WERI-Rb-1 (cell line): ENCODE data around the gene AKAP6.

Experiments used
- DNase-seq: peaks from one replicate; pipeline ENCODE4 v3.0.0-alpha.2; 2020
- H3K27ac ChIP-seq: fragments of 250-450 bp; sonication (Bioruptor Pico); 2 replicates; pipeline ENCODE4 v1.5.1; 2020; ENCODE audit warnings: mild to moderate bottlenecking, moderate library complexity
- H3K27me3 ChIP-seq: fragments of 250-450 bp; sonication (Bioruptor Pico); 2 replicates; pipeline ENCODE4 v1.5.1; 2021; ENCODE audit warnings: mild to moderate bottlenecking, low read depth, moderate library complexity; ENCODE audit not compliant: insufficient read depth, severe bottlenecking
- H3K36me3 ChIP-seq: fragments of 250-450 bp; sonication (Bioruptor Pico); 2 replicates; pipeline ENCODE4 v1.5.1; 2020; ENCODE audit warnings: mild to moderate bottlenecking, moderate library complexity
- H3K4me3 ChIP-seq: 2 replicates; pipeline ENCODE4 v1.5.1; 2011; ENCODE audit warnings: low read depth, mild to moderate bottlenecking, control low read depth, low read length
- H3K9me3 ChIP-seq: fragments of 250-450 bp; sonication (Bioruptor Pico); 2 replicates; pipeline ENCODE4 v1.5.1; 2021; ENCODE audit warnings: mild to moderate bottlenecking, moderate library complexity; ENCODE audit not compliant: severe bottlenecking
- TF ChIP-seq, protein P1 (sequence below): IDR thresholded peaks from 2 replicates; pipeline ENCODE4 v1.5.1; 2011; ENCODE audit warnings: low read depth, mild to moderate bottlenecking, control low read depth, inconsistent platforms, low read length

The AKAP6 gene

GRCh38 chr14:32694795-32695449, 365.8 kb downstream of the AKAP6 start:
- Histone ChIP-seq H3K36me3 (no peaks in the 10 kb centered on the region), H3K27ac (no peak overlapping the region), H3K27me3 (no peaks in the 10 kb centered on the region), H3K4me3 (no peak overlapping the region), H3K9me3 (no peaks in the 10 kb centered on the region)
- TF ChIP-seq, protein P1, sequence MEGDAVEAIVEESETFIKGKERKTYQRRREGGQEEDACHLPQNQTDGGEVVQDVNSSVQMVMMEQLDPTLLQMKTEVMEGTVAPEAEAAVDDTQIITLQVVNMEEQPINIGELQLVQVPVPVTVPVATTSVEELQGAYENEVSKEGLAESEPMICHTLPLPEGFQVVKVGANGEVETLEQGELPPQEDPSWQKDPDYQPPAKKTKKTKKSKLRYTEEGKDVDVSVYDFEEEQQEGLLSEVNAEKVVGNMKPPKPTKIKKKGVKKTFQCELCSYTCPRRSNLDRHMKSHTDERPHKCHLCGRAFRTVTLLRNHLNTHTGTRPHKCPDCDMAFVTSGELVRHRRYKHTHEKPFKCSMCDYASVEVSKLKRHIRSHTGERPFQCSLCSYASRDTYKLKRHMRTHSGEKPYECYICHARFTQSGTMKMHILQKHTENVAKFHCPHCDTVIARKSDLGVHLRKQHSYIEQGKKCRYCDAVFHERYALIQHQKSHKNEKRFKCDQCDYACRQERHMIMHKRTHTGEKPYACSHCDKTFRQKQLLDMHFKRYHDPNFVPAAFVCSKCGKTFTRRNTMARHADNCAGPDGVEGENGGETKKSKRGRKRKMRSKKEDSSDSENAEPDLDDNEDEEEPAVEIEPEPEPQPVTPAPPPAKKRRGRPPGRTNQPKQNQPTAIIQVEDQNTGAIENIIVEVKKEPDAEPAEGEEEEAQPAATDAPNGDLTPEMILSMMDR = no peak
- DNase-seq = no peak

- no peaks in the 10 kb centered on the region for H3K9me3 ChIP-seq
- no peak for DNase-seq
- no peak overlapping the region for H3K4me3 ChIP-seq
- H3K27ac ChIP-seq = no peak overlapping the region
- TF ChIP-seq, protein P1 = no peak
- no peaks in the 10 kb centered on the region for H3K27me3 ChIP-seq
- H3K36me3 ChIP-seq = no peaks in the 10 kb centered on the region
These were observed 367.4 kb downstream of the AKAP6 start for GRCh38 chr14:32696325-32697091.

DNA sequence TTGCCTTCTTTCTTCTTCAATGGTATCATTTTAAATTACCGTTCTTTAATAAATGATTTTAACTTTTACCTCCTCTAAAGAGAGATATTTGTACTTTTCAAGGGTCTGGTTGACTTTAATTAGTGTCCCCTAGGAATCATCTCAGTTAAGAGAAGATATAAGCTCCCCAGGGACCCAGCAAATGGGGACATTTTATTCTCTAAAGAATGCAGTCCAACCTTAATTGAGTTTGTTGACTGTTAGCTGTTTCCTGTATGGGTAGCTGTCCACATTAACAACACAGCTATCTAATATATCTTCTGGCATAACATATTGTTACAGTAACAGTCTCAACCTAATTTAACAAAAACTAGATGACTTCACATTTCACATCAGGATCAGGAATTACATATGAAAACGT, 368.0 kb downstream of the AKAP6 start:
- no peak for DNase-seq
- H3K4me3 ChIP-seq = no peak overlapping the region
- no peak overlapping the region for H3K27ac ChIP-seq
- TF ChIP-seq, protein P1 = no peak
- no peaks in the 10 kb centered on the region for H3K27me3 ChIP-seq
- H3K9me3 ChIP-seq = no peaks in the 10 kb centered on the region
- H3K36me3 ChIP-seq = no peaks in the 10 kb centered on the region

DNA sequence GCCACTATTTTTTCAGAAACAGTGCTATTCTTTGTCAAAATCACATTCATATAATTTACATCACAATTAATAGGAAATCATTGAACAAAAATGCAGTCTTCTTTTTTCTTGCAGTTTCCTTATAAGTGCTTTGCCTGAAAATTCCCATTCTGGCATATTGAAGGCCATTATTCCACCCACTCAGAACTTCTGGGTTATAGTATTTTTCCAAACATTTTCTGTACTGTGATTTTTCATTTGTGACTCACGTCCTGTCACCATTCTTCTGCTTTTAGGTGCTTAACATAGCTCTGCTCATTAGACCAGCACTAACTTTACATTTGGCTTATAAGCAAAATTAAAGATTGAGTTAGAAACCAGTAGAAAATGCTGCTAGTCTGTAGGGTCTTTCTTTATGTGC, 368.6 kb downstream of the AKAP6 start:
- Histone ChIP-seq H3K27ac (no peak overlapping the region), H3K27me3 (no peaks in the 10 kb centered on the region), H3K9me3 (no peaks in the 10 kb centered on the region), H3K4me3 (no peak overlapping the region), H3K36me3 (no peaks in the 10 kb centered on the region)
- TF ChIP-seq, protein P1 = no peak
- no peak for DNase-seq

DNA sequence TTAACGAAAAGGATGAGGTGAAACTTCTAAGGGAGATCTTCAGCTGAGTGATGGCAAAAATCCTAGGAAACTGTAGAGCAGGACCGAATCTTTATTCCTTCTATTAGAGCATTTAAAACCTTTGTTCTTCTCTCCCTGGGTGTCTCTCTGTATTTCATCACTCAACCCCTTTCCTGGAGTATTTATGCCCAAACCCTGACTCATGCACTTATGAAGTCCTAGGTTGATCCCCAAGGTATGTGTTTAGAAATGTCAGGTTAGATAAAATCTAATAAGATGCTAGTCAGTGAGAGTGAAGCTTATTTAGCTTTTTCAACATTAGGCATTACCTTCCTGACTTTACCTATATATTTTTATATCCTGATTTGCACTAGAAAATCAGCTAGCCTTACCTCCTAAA, 369.7 kb downstream of the AKAP6 start:
- Histone ChIP-seq H3K36me3 (no peaks in the 10 kb centered on the region), H3K27ac (no peak overlapping the region), H3K27me3 (no peaks in the 10 kb centered on the region), H3K4me3 (no peak overlapping the region), H3K9me3 (no peaks in the 10 kb centered on the region)
- TF ChIP-seq, protein P1 = no peak
- no peak for DNase-seq
